HG03520 (cell line): Measurements from ENCODE around the gene RPS26.
"Not testable (repeated sequence)": the region's sequence is repeated elsewhere in the genome, so short reads cannot be mapped to it uniquely, and the experiment has no call there.

ENCODE experiments used
- ATAC-seq: cut with Tn5 transposase; IDR thresholded peaks from one replicate; pipeline ENCODE4 v1.9.1; 2021; ENCODE audit warnings: mild to moderate bottlenecking, moderate library complexity; ENCODE audit not compliant: unreplicated experiment

The RPS26 gene

GRCh38 chr12:56020423-56021184 is 21.1 kb upstream of the RPS26 start, which contains the start of gene IKZF4:
Gene IKZF4, plus strand, starts transcription at chr12:56021043. Its CDS starts 451 bp downstream, at chr12:56021494.
- no peak for ATAC-seq

- ATAC-seq = no peak
Measured at GRCh38 chr12:56021889-56022497, 19.7 kb upstream of the RPS26 start.

- no peak for ATAC-seq
Measured at GRCh38 chr12:56028511-56029165, 13.1 kb upstream of the RPS26 start.

DNA sequence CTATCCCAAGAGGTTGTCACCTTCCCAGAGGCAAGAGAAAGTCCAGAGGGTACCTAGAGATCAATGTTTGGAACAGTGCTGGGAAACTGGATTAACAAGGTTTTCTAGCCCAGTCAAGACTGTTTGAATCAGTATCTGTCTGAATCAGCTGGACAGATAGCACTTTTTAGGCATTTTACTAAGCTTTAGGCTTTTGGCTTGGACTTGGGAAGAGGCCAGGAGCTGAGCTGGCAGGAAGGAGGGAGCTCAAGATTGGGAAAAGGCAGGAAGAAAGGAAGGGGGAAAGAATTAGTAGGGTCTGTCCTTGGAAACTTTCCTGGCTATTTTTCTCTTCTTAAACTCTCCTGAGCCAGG is 12.6 kb upstream of the RPS26 start:
- ATAC-seq = no peak

GRCh38 chr12:56029666-56030293 is 11.9 kb upstream of the RPS26 start:
- no peak for ATAC-seq

DNA sequence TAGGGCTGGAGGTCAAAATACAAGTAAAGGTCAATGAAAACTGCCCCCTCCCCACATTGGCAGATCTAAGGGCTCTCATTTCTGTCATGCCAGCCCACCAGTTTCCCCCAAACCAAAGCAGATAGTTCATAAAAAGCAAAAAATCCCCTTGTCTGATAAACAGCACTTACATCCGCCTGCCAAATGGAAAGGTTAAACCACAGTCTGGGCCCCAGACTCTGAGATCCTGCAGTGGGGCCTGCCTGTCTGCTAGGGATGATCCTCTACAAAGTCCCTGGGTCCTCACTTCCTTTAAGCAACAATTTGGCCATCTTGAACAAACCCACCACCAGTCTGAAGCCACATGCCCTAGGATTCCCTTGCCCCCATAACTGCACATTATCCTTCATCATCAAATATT is 9.7 kb upstream of the RPS26 start:
- no peak for ATAC-seq

DNA sequence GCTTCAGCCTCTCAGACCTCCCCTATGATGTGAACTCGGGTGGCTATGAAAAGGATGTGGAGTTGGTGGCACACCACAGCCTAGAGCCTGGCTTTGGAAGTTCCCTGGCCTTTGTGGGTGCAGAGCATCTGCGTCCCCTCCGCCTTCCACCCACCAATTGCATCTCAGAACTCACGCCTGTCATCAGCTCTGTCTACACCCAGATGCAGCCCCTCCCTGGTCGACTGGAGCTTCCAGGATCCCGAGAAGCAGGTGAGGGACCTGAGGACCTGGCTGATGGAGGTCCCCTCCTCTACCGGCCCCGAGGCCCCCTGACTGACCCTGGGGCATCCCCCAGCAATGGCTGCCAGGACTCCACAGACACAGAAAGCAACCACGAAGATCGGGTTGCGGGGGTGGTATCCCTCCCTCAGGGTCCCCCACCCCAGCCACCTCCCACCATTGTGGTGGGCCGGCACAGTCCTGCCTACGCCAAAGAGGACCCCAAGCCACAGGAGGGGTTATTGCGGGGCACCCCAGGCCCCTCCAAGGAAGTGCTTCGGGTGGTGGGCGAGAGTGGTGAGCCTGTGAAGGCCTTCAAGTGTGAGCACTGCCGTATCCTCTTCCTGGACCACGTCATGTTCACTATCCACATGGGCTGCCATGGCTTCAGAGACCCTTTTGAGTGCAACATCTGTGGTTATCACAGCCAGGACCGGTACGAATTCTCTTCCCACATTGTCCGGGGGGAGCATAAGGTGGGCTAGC is 7.0 kb upstream of the RPS26 start:
- no peak for ATAC-seq

- ATAC-seq = no peak
Measured at GRCh38 chr12:56037161-56037560, 4.6 kb upstream of the RPS26 start.

GRCh38 chr12:56038022-56038655 is 3.6 kb upstream of the RPS26 start:
- no peak for ATAC-seq

GRCh38 chr12:56040151-56040550 is 1.6 kb upstream of the RPS26 start:
- ATAC-seq = no peak

- ATAC-seq = no peak
Measured at GRCh38 chr12:56040963-56041551, 661 bp upstream of the RPS26 start.

DNA sequence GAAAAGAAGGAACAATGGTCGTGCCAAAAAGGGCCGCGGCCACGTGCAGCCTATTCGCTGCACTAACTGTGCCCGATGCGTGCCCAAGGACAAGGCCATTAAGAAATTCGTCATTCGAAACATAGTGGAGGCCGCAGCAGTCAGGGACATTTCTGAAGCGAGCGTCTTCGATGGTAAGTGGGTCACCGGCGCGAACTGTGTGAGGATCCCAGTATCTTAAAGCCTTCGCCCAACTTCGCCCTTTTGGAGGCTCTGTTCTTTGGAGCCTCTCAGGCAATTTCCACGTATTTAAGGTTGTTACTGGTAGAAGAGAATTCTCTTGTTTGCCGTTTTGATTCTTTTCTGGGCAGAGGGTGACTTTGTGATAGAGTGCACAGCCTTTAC is 704 bp downstream of the RPS26 start:
- not testable (repeated sequence) for ATAC-seq

- ATAC-seq = no peak
Measured at GRCh38 chr12:56042843-56043242, 1.1 kb downstream of the RPS26 start.

DNA sequence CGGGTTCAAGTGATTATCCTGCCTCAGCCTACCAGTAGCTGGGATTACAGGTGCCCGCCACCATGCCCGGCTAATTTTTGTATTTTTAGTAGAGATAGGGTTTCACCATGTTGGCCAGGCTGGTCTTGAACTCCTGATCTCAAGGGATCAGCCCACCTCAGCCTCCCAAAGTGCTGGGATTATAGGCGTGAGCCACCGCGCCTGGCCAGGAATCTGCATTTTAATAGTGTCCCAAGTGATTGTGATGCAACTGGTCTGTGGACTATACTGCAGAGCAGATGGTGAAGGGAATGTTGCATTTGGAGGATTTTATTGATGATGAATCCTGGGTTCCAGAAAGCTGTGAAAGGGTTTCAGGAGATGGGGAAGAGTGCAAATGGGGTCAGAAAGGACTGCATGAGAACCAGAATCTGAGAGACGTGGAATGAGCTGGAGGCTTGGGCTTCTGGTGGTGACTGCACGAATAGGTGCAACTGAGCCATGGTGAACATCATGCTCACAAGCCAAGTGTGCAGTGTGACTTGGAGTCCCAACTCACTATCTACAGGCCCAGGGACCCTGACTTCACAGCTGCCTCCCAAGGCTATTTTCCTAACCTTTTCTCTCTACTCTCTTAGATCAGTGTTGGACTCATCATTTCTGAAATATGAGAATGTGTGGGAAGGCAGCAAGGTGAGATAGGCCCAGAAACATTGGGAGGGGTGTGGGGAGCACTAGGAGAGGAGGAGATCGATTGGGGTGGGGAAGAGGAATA is 4.5 kb downstream of the RPS26 start:
- ATAC-seq = no peak

- no peak for ATAC-seq
Measured at GRCh38 chr12:56053407-56053893, 11.7 kb downstream of the RPS26 start.

- ATAC-seq = not testable (repeated sequence)
Measured at GRCh38 chr12:56059964-56060363, 18.2 kb downstream of the RPS26 start.

DNA sequence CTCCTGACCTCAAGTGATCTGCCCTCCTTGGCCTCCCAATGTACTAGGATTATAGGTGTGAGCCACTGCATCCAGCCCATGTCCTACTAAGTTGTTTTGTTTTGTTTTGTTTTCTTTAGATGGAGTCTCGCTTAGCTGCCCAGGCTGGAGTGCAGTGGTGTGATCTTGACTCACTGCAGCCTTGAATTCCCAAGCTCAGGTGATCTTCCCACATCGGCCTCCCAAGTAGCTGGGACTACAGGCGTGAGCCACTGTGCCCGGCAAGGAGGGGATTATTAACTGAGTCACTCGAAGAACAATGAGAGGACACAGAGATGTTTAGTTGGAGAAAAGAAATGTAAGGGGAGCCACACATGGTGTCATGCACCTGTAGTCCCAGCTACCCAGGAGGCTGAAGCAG is 20.3 kb downstream of the RPS26 start:
- ATAC-seq = no peak

DNA sequence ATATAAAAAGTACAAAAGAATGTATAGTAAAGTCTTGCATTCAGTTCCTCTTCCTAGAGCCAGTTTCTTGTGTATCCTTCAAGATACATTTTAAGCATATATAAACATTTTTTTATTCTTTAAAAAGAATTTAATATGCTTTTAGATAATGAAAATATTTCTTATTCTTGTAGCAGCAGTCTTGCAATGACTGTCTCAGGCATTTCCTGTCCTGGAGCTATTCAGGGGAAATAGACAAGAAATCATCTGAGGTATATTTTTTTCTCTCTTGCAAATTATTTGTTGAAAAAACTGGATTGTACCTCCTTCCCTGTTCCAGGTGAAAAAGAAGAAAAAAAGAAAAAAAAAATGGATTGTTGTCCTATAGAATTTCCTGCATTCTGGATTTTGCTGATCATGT is 21.3 kb downstream of the RPS26 start:
- ATAC-seq = no peak

DNA sequence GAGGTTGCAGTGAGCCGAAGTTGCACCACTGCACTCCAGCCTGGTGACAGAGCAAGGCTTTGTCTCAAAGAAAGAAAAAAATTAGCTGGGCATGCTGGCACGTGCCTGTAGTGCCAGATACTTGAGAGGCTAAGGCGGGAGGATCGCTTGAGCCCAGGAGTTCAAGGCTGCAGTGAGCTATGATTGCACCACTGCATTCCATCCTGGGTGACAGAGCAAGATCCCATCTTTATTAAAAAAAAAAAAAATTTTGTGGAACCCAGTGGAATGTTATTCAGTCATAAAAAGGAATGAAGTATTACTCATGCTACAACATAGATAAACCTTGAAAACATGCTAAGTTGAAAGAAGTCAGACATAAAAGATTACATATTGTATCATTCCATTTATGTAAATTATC is 29.9 kb downstream of the RPS26 start:
- no peak for ATAC-seq
